ENCODE data around the gene NCKAP5. TPM values are rescaled to one million over a fixed set of nuclear protein-coding genes. Genes with fewer than 3 reads are reported as not detected.

Gene NCKAP5
- total RNA-seq, 1 donor from 2014 or later, result not detected

DNA sequence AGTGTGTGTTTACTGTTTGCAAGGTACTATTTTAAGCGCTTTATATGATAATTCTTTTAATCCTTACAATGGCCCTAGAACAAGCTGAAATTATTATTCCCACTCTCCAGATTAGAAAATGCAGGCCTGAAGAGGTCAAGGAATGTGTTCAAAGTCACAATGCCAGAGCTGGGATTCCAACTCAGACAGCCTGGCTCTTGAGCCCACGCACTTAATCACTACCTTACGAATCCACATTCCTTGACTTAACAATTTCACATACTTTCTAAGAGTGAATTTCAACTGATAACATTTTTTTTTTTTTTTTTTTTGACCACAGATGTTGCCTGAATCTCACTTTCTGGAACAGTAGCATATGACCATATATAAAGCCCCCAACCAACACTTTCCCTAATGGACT, 400.3 kb downstream of the NCKAP5 start:
- intact Hi-C loops (cut with micrococcal nuclease), result loop anchor here (1.0 kb wide), 1 partner anchor 43 kb away; no protein-coding TSS in a partner anchor

DNA sequence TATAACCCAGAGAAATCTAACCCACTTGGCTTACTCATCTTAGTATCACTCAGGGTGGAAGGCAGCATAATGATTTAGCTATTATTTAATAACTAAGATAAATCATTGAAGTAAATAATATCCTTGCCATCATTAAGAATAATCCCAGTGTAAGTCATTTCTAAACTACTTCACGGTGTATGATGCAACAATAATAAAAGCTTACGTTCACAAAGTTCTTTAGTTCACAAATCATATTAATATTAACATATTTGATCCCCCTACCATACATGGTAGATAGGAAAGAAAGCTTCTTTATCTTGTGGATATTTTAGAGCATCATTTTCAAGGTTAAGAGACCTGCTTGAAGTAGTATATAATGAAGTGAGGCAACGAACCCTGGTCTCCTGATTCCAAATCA, 401.0 kb downstream of the NCKAP5 start:
- intact Hi-C loops (cut with micrococcal nuclease), result loop anchor here (1.0 kb wide), 1 partner anchor 44 kb away; no protein-coding TSS in a partner anchor

DNA sequence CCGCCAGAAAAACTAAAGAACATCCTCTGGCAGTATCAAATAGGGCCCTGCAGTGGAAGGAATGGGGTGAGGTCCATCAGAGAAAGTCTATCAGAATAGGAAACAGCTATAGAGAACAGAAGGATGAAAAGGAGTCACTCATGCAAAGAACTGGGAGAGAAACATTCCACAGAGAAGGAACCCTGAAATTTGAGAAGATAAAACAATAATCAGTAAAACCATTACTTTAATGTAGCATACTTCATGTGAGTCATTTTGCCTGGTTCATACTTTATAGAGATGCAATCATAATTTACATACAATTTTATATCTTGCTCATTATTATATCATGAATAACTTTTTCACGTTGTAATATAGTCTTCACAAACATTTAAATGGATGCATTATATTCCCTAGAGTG, 402.2 kb downstream of the NCKAP5 start:
- intact Hi-C loops (cut with micrococcal nuclease), result no loop called here

DNA sequence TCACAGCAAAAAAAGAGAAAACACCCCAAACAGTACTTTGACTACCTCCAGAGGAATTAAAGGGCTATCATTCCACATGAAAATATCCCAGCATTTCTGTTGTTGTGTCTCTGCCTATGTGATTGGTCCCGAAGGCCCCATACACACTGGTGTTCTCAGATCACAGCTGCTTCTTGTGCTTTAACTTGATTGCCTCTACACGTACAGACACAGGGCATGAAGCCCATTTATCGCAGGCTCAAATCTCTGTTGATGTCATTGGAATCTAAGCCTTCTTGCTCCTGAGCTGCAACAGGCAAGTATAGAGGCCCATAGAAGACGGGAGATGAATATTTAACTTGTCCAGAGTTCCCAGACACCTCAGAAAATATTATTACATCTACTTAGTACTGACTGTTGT, 405.2 kb downstream of the NCKAP5 start:
- intact Hi-C loops (cut with micrococcal nuclease), result no loop called here

DNA sequence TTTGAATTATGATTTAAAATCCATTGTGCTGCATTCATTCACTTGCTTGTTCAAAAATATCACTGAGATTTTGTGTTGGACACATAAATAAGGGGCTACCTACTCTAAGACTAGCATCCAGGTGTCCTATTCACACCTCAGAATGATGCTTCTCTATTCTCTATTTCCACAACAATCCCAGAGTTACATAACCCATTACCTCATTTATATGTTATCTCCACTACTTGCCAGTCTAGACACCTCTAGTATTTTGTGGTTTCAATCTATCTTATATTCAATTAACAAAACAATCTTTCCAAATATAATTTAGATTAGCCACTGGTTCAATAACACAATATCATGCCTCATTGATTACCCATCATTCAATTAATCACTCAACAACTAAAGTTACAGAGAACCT, 409.8 kb downstream of the NCKAP5 start:
- intact Hi-C loops (cut with micrococcal nuclease), result no loop called here

DNA sequence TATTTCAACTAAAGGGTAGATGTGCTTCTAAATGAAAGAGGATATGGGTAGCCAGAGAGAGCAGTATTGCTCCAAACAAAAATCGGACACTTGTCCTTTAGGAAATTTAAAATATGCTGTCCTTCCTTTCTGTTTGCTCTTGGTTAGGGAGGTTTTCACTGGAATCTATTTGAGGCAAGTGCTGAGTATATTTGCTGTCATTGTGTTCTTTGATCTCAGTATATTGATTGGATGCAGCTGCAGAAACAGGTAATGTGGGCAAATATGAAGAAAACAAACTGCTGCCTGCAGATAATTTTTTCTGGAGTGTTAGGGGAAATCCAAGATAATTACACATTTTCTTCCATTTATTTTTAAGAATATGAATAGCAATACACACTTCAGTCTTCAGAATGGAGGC, 410.2 kb downstream of the NCKAP5 start:
- intact Hi-C loops (cut with micrococcal nuclease), result no loop called here

DNA sequence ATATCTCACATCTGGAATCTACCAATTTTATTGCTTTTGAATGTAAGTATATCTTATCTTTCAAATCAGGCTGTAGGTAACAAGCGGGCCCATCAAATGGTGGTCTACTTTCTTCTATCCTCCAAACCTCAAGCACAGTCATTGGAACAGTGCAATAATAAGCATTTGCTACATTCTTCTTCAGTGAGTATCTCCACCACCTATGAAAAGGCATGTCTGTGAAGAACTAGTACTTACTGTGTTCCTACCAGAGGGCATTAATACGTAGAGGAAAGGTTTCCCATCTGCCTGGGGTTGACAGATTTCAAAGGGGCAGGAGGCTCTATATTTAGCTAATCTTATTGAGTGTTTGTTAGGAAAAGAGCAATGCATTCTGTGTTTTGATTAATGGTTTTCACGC, 411.1 kb downstream of the NCKAP5 start:
- intact Hi-C loops (cut with micrococcal nuclease), result no loop called here

DNA sequence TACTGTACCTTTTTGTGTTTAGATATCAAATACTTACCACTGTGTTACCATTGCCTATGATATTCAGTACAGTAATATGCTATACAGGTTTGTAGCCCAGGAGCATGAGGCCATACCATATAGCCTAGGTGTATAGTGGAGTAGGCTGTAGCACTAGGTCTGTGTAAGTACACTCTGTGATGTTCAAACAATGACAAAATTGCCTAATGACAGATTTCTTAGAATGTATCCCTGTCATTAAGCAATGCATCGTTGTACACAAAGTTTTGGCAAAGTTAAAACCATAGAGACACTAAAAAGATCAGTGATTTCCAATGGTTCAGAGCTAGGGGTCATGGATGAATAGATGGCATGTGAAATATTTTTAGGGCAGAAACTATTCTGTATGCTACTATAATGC, 415.5 kb downstream of the NCKAP5 start:
- intact Hi-C loops (cut with micrococcal nuclease), result no loop called here

DNA sequence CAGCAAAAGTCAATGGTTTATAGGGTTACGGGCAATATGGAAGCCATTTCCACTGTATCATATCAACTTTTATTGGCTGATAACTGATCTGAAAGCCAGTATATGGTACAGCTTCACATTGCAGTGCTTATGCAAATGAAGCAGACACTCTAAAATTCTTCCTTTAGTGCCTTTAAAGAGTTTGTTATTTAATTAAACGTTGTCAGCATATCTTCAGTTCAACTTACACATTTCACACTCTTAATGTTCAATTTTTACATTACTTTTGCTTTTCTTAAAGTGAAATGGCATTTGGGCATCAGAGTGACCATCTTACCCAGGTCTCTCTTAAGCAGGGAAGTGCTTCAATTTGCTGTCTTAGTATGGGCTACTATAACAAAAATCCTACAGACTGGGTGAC, 420.1 kb downstream of the NCKAP5 start:
- intact Hi-C loops (cut with micrococcal nuclease), result no loop called here

DNA sequence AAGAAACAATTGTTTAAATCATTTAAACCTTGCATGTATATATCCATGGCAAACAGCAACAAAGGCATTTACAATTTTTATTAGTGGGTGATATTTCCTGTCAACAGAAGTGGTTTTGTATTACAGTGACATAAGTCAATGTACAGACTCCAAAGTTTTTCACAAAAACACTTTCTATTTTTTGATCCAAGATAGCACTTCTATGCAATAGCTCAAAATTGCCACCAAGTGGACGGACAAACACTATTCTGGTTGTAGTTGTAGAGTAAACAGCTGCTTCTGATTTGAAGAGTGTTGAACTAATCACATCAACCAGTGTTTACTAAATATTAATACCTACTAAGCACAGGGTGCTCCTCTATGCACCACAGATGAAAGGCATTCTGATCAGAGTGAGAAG, 421.4 kb downstream of the NCKAP5 start:
- intact Hi-C loops (cut with micrococcal nuclease), result no loop called here

DNA sequence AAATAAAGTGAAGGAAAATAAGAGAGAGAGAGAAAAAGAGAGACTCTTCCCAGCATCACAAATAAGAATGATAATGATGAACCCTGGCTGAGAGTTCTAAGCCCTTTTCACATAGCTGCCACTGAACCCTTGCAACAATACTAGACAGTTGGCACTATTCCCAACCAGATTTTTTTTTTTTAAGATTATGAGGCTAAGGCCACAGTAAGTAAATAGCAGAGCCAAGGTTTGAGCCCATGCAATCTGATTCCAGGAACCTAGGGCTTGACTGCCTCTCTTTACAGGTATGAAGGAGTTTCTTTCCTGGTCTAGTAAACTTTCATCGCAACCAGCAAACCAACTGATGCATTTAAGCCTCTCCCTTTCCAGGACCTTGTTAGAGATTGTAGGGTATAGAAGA, 424.6 kb downstream of the NCKAP5 start:
- intact Hi-C loops (cut with micrococcal nuclease), result no loop called here

DNA sequence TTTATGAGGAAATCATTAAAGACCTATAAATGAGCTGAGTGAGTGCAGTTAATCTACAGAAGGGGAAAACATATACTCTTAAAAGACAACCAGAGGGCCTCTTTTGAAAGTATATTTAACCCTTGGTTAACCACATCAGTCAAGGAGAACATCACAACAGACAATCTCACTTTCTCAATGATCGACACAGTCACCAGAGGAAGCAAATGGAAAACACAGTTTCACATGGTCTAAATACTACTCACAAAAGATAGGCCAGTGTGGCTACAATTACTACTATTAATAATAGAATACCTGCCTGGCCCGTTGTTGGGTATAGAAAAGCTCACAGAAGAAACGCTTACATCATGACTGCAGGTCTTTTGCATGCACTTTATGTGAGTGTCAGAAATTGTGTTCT, 426.2 kb downstream of the NCKAP5 start:
- intact Hi-C loops (cut with micrococcal nuclease), result no loop called here

DNA sequence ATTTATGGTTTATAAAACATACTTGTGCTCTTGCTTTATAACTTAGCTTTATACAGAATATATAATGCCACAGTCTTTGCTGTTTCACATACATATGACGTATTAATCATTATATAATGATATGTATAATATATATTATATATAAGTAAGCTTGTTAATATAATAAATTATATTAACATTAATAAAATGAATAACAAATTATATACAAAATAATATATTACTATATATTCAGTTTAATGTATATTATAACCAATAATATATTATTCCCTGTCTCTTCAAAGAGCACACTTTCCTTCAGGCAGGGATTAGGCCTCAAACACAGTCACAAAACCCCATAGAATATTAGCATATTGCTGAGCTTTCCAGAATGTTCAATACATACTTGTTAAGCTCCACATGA, 427.6 kb downstream of the NCKAP5 start:
- intact Hi-C loops (cut with micrococcal nuclease), result no loop called here

DNA sequence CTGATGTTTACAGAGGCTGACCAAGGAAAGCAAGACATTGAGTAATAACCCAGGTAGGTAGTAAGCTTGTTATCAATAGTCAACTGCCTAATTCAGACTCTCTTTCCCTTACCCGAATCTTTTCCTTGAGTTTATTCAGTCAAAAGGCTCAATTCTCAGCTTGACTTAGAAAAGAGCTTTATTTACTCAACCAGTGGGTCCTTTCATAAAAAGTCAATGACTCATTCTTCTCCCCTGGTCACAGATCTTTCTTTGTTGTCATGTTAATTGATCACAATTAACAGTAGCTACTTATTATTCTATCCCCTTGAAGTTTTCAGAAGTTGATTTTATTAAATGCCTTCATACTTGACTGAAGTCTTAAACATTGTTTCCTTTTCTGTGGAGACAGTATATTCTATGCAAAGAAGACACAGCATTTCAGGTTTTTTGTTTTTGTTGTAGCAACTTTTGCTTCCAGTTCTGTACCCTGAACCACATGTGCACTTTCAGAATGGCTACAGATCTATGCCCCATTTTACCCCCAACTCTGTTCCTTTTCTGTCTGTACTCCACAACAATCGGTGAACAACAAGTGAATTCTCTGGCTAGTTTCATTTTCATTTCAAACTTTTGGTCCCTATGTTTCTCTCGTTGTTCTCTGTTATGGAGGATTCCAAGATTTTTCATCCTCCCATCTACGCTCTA, 428.3 kb downstream of the NCKAP5 start:
- intact Hi-C loops (cut with micrococcal nuclease), result no loop called here

DNA sequence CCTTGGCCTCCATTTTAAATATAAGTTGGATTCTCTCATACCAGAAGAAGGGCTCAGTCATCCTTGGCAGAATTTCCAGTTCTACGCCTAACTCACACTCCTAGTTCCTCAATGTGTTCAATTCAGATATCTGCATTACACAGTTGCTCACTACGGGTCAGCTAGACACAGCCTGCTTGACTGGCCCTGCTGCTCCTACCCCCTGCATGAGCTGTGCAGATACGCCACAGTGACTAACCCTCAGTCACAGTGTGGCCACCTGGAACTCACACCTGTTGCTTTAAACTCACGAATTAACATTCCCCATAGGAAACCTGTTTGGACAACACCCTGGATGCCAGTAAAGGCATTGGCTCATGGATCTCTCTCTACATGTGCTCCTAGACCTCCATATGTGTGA, 429.6 kb downstream of the NCKAP5 start:
- intact Hi-C loops (cut with micrococcal nuclease), result no loop called here

DNA sequence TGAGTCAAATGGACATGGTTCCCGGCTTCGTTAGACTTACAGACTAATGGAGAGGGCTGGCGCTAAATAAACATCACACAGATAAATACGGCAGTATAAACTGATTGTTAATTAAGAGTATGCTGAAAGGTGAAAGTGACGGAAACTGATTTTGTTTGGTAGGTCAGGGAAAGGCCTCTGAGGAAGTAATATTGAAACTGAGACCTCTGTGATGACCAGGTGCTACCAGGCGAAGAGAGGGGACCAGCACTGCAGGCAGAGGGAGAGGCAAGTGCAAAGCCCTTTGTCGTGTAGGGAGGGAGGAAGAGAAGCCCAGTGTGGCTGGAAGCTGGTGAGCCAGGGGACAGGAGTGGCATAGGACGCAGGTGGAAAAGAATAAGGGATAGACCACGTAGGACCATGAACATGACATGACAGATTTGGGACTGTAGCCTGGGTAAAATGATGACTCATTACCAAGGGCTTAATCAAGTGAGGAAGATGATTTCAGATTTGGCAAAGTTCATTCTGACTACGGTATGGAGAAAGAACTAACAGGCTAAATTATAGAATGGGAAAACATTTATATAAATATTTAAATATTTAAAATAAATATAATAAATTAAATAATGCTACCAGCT, 433.1 kb downstream of the NCKAP5 start:
- intact Hi-C loops (cut with micrococcal nuclease), result no loop called here

DNA sequence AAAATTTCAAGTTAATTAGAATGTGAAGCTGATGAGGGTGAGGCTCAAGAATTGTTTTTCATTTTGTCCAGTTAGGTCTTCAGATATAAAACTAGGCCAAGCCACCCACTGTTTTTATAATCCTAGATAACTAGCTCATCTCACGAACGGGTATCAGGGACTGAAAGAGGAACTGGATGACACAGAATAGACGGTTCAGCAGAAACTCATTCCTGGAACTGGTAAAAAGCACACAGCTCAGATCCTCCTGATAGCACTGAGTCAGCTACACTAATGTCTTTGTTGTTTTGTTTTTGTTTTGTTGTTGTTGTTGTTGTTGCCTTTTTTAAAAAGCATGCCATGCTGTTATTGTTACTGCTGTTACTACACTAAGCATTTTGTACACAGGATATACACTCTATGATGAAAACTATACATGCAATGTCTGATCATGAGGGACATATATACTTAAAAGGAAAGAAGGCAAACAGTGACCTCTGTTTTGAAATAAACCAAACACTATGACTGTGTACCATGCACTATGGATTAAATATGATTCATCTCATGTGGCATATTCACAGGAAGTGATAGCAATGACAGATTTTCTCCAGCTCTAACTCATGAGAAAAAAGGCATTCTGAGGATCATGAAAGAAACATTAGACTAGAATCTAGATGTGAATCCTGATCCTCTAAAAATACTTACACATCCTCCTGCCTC, 437.6 kb downstream of the NCKAP5 start:
- intact Hi-C loops (cut with micrococcal nuclease), result no loop called here

DNA sequence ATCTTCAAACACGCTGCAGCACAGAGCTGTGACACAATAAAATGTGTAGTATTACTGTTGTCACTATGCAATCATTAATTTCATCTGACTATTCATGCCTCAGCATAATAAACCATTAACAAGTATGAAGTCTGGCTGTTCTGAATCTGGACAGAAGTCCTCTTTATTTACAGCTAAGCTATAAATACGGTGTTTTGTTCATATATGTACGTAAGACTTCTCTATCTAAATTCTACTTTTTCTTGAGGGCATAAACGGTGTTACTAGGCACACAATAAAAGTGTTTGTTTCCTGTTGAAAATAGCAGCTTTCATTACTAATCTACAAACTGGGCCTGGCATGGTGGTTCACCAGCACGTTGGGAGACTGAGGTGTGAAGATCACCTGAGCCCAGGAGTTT, 443.8 kb downstream of the NCKAP5 start:
- intact Hi-C loops (cut with micrococcal nuclease), result no loop called here

DNA sequence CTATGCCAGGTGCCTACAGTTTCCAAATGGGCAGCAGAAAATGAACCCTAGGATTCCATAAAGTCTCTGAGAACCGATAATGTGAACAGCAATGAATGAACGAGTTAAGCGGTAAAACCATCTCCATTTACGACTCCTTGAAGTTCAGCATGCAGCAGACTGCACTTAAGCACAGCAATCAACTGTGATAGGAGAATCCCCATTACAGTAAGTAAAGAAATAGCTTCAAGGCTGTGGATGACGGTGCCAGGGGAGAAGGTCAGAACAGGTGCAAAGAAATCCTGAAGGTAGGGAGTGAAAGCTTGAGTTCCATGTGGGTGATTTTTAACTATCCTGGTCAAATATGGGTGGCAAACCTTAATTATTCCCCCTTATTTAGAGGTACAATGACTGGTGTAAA, 444.4 kb downstream of the NCKAP5 start:
- intact Hi-C loops (cut with micrococcal nuclease), result no loop called here

DNA sequence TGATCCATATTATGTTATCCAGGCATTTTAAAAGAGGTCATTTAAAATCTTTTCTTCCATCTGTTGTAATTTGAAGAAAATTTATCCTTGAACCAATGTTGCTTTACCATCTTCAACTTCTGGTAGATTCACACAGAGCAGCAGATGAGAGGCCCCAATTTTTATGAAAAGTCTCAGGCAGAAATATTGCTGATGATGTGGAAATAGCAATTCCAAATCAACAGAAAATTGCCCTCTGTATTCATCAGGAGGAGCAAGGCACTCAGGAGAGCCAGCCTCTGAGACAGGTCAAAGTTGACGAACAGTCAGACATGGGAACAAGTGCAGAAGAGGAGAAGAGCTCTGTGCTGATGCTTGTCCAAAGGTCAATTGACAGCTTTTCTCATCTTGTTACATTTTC, 444.9 kb downstream of the NCKAP5 start:
- intact Hi-C loops (cut with micrococcal nuclease), result no loop called here

DNA sequence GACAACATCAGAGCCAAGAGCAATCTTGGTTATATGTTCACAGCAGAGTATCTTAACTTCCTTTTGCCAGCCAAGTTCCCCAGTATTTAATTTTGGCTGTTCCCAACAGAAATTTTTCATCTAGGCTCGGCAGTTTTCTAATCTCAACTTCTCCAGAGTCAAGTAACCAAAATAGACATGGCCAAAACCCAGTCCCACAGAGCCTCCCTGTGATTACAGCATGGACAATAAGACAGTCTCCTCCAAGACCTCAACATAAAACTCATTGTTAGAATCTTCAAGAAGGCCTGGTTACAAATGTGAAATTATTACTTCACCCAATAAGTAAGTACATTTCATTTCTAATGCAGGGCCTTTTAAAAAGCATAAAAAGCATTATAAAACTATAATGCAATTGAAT, 445.7 kb downstream of the NCKAP5 start:
- intact Hi-C loops (cut with micrococcal nuclease), result no loop called here

DNA sequence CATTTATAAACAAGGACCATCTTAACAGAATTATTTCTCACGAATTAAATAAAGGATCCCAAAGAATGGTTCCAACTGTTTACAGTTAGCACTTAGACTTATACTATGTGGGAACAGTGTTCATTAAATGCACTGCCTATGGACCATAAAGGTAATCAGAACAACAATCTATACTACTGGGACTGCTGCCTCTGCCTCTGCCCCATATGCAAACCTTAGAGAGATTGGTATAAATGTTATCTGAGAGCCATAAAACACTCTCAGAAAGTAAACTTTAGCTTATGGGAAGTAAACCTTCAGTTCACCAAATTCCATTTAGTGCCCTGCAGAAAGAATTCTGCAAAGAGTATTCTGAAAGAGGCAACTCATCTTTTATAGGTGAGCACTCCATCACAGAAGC, 448.0 kb downstream of the NCKAP5 start:
- intact Hi-C loops (cut with micrococcal nuclease), result no loop called here

DNA sequence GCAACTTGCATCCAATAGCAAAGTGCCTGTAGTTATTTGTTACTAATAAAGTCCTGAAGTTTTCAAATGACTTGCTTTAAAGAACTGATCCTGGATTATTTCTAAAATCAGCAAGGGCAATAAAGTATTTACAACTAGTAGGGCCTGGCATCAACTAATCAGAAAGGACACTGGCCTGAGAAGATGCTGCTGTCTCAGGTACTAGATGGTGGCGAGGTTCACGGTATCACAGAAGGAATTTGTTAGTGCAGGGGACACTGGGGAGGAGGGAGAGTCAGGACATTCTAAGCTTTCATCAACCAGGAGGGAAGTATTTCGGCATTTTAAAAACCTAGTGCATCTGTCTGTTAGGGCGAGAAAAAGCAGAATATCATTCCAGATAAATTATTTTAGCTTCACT, 458.1 kb downstream of the NCKAP5 start:
- intact Hi-C loops (cut with micrococcal nuclease), result no loop called here

Data from T-helper 1 cell treated with Interleukin-12 subunit alpha and Interleukin-12 subunit beta and Interleukin-4 antibody, amounts not matched to agents 30 ng/mL and 1 ng/mL, for 36 hours (primary cell).